ENCODE measurements around the gene RILPL2. TPM values are rescaled to one million over a fixed set of nuclear protein-coding genes. Genes with fewer than 3 reads are reported as not detected.
A peak's percentile ranks its signal among the peaks of the same experiment; 100 is the strongest.

Gene RILPL2
- total and polyA plus RNA-seq, 9 of the 15 experiments (the other 6 are each of a cell fraction or from before 2014, with no cell fraction given): 0.61 to 5.8 (median 4.3) TPM

DNA sequence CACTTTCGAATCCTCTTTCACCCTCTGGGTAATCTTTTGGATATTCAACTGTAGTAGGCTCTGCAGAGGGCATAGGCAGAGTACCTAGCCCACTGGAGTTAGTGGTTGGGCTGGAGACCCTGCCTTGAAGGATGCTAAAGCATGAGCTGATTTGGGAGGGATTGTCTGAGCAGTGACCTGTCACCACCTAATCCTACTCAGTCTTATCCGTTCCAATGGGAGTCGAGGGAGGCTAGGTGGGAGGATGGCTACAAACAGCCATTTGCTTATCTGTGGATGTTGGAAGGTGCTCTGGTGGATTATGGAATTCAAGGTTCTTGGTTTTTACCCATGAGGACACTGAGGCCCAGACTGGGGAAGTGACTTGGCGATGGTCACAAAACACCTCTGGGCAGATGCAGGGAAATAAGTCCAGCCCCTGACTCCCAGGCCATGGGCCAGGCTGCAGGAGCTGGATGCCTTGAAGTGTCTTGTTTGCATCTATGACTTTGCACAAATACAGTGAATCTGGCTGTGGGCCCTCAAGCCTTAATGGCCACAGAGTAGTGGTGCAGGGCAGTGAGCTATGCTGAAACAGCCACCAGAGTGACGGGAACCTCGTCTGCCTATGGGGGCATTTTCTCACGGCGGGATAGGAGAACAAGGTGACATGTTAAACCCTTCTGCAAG, 48.8 kb downstream of the RILPL2 start (continued):
- TF ChIP-seq, protein P1, sequence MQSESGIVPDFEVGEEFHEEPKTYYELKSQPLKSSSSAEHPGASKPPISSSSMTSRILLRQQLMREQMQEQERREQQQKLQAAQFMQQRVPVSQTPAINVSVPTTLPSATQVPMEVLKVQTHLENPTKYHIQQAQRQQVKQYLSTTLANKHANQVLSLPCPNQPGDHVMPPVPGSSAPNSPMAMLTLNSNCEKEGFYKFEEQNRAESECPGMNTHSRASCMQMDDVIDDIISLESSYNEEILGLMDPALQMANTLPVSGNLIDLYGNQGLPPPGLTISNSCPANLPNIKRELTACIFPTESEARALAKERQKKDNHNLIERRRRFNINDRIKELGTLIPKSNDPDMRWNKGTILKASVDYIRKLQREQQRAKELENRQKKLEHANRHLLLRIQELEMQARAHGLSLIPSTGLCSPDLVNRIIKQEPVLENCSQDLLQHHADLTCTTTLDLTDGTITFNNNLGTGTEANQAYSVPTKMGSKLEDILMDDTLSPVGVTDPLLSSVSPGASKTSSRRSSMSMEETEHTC (IDR thresholded peaks at IDR 0.05): no peak
- TF ChIP-seq PHTF2 (CRISPR knock-in tag; IDR thresholded peaks at IDR 0.05) (no peak), ZNF444 (CRISPR knock-in tag; IDR thresholded peaks at IDR 0.05) (no peak), E2F3 (CRISPR knock-in tag; IDR thresholded peaks at IDR 0.05) (no peak), FIP1L1 (IDR thresholded peaks at IDR 0.05; ENCODE audit: low read depth, low read length, poor library complexity, severe bottlenecking) (no peak), BCL6 (CRISPR knock-in tag; IDR thresholded peaks at IDR 0.05) (no peak), HMGN3 (IDR thresholded peaks at IDR 0.05; ENCODE audit: borderline replicate concordance, extremely low read depth, insufficient read length, low read depth, low read length) (no peak), ZFP30 (CRISPR knock-in tag; IDR thresholded peaks at IDR 0.05; ENCODE audit: borderline replicate concordance) (no peak), PHF8 (IDR thresholded peaks at IDR 0.05; ENCODE audit: borderline replicate concordance, low read length) (no peak; the same call in 1 of the 2 replicates)
- TF ChIP-seq, protein P2, sequence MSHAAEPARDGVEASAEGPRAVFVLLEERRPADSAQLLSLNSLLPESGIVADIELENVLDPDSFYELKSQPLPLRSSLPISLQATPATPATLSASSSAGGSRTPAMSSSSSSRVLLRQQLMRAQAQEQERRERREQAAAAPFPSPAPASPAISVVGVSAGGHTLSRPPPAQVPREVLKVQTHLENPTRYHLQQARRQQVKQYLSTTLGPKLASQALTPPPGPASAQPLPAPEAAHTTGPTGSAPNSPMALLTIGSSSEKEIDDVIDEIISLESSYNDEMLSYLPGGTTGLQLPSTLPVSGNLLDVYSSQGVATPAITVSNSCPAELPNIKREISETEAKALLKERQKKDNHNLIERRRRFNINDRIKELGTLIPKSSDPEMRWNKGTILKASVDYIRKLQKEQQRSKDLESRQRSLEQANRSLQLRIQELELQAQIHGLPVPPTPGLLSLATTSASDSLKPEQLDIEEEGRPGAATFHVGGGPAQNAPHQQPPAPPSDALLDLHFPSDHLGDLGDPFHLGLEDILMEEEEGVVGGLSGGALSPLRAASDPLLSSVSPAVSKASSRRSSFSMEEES (CRISPR knock-in tag; IDR thresholded peaks at IDR 0.05): no peak
- TF ChIP-seq, protein P3, sequence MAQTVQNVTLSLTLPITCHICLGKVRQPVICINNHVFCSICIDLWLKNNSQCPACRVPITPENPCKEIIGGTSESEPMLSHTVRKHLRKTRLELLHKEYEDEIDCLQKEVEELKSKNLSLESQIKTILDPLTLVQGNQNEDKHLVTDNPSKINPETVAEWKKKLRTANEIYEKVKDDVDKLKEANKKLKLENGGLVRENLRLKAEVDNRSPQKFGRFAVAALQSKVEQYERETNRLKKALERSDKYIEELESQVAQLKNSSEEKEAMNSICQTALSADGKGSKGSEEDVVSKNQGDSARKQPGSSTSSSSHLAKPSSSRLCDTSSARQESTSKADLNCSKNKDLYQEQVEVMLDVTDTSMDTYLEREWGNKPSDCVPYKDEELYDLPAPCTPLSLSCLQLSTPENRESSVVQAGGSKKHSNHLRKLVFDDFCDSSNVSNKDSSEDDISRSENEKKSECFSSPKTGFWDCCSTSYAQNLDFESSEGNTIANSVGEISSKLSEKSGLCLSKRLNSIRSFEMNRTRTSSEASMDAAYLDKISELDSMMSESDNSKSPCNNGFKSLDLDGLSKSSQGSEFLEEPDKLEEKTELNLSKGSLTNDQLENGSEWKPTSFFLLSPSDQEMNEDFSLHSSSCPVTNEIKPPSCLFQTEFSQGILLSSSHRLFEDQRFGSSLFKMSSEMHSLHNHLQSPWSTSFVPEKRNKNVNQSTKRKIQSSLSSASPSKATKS (CRISPR knock-in tag; IDR thresholded peaks at IDR 0.05): no peak
- TF ChIP-seq, protein P4, sequence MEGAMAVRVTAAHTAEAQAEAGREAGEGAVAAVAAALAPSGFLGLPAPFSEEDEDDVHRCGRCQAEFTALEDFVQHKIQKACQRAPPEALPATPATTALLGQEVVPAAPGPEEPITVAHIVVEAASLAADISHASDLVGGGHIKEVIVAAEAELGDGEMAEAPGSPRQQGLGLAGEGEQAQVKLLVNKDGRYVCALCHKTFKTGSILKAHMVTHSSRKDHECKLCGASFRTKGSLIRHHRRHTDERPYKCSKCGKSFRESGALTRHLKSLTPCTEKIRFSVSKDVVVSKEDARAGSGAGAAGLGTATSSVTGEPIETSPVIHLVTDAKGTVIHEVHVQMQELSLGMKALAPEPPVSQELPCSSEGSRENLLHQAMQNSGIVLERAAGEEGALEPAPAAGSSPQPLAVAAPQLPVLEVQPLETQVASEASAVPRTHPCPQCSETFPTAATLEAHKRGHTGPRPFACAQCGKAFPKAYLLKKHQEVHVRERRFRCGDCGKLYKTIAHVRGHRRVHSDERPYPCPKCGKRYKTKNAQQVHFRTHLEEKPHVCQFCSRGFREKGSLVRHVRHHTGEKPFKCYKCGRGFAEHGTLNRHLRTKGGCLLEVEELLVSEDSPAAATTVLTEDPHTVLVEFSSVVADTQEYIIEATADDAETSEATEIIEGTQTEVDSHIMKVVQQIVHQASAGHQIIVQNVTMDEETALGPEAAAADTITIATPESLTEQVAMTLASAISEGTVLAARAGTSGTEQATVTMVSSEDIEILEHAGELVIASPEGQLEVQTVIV (CRISPR knock-in tag; IDR thresholded peaks at IDR 0.05; ENCODE audit: borderline replicate concordance): no peak
- TF ChIP-seq, protein P5, sequence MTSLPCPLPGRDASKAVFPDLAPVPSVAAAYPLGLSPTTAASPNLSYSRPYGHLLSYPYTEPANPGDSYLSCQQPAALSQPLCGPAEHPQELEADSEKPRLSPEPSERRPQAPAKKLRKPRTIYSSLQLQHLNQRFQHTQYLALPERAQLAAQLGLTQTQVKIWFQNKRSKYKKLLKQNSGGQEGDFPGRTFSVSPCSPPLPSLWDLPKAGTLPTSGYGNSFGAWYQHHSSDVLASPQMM (CRISPR knock-in tag; IDR thresholded peaks at IDR 0.05): no peak
- TF ChIP-seq, protein P6, sequence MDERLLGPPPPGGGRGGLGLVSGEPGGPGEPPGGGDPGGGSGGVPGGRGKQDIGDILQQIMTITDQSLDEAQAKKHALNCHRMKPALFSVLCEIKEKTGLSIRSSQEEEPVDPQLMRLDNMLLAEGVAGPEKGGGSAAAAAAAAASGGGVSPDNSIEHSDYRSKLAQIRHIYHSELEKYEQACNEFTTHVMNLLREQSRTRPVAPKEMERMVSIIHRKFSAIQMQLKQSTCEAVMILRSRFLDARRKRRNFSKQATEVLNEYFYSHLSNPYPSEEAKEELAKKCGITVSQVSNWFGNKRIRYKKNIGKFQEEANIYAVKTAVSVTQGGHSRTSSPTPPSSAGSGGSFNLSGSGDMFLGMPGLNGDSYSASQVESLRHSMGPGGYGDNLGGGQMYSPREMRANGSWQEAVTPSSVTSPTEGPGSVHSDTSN (CRISPR knock-in tag; IDR thresholded peaks at IDR 0.05; ENCODE audit: low read depth): no peak
- TF ChIP-seq, protein P6 (tag; conservative IDR thresholded peaks at IDR 0.05; ENCODE audit: low read depth): peak; percentile 81

All from K562 (cell line).